ENCODE measurements around the gene PLD3.

- TF ChIP-seq POLR2AphosphoS5 (IDR thresholded peaks at IDR 0.05; ENCODE audit: low read depth, low read length) (no peak), TAF1 (IDR thresholded peaks at IDR 0.05; ENCODE audit: borderline replicate concordance, insufficient read depth, low read length) (no peak)
These were observed 46.3 kb downstream of the PLD3 start for GRCh38 chr19:40394816-40395210.

Data from PFSK-1 (cell line).